ENCODE results near the gene IFT80. TPM values are rescaled to one million over a fixed set of nuclear protein-coding genes. Genes with fewer than 3 reads are reported as not detected.

IFT80 gene
- total and polyA plus RNA-seq, 9 of the 15 experiments (the other 6 are each of a cell fraction or from before 2014, with no cell fraction given), result 6.7 to 21.1 (median 16.4) TPM

DNA sequence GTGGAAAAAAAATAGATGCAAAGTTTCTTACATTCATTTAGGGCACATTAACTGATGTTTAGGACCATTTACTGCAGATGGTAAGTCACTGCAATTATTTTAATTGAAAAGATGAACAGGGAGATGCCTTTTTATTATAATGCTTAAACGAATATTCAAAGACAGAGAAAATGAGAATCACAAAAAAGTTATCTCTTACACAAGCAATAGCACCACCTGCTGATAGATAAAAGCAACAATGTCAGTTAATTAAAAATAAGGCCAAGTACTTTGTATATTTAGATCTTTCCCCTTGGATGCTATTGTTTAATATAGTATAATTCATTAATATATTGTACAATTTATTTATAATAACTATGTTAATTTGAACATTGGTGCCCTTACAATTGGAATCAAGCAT is 55.9 kb downstream of the IFT80 start (continued):
- TF ChIP-seq CREB1 (IDR thresholded peaks at IDR 0.05) (no peak), CREB1 (CRISPR knock-in tag; IDR thresholded peaks at IDR 0.05) (no peak), KHSRP (IDR thresholded peaks at IDR 0.05) (no peak), POLR3G (IDR thresholded peaks at IDR 0.05; ENCODE audit: extremely low read depth, insufficient read length, insufficient replicate concordance) (no peak), RAD51 (IDR thresholded peaks at IDR 0.05; ENCODE audit: borderline replicate concordance, low read depth) (no peak), BMI1 (IDR thresholded peaks at IDR 0.05; ENCODE audit: low read length) (no peak), RAD21 (CRISPR knock-in tag; conservative IDR thresholded peaks at IDR 0.05 in 1 of 2, IDR thresholded peaks at IDR 0.05 in 1 of 2) (peak; percentile 82 to 85), NR3C1 (CRISPR knock-in tag; IDR thresholded peaks at IDR 0.05) (no peak), SMARCB1 (IDR thresholded peaks at IDR 0.05; ENCODE audit: insufficient read length, low read depth) (no peak), MAFG (tag; conservative IDR thresholded peaks at IDR 0.05) (no peak), WHSC1 (IDR thresholded peaks at IDR 0.05; ENCODE audit: low read length) (no peak), MCM2 (IDR thresholded peaks at IDR 0.05; ENCODE audit: low read depth) (no peak)
- TF ChIP-seq, protein P1, sequence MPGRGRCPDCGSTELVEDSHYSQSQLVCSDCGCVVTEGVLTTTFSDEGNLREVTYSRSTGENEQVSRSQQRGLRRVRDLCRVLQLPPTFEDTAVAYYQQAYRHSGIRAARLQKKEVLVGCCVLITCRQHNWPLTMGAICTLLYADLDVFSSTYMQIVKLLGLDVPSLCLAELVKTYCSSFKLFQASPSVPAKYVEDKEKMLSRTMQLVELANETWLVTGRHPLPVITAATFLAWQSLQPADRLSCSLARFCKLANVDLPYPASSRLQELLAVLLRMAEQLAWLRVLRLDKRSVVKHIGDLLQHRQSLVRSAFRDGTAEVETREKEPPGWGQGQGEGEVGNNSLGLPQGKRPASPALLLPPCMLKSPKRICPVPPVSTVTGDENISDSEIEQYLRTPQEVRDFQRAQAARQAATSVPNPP (IDR thresholded peaks at IDR 0.05; ENCODE audit: borderline replicate concordance, insufficient read depth, insufficient read length), result no peak
- TF ChIP-seq, protein P2, sequence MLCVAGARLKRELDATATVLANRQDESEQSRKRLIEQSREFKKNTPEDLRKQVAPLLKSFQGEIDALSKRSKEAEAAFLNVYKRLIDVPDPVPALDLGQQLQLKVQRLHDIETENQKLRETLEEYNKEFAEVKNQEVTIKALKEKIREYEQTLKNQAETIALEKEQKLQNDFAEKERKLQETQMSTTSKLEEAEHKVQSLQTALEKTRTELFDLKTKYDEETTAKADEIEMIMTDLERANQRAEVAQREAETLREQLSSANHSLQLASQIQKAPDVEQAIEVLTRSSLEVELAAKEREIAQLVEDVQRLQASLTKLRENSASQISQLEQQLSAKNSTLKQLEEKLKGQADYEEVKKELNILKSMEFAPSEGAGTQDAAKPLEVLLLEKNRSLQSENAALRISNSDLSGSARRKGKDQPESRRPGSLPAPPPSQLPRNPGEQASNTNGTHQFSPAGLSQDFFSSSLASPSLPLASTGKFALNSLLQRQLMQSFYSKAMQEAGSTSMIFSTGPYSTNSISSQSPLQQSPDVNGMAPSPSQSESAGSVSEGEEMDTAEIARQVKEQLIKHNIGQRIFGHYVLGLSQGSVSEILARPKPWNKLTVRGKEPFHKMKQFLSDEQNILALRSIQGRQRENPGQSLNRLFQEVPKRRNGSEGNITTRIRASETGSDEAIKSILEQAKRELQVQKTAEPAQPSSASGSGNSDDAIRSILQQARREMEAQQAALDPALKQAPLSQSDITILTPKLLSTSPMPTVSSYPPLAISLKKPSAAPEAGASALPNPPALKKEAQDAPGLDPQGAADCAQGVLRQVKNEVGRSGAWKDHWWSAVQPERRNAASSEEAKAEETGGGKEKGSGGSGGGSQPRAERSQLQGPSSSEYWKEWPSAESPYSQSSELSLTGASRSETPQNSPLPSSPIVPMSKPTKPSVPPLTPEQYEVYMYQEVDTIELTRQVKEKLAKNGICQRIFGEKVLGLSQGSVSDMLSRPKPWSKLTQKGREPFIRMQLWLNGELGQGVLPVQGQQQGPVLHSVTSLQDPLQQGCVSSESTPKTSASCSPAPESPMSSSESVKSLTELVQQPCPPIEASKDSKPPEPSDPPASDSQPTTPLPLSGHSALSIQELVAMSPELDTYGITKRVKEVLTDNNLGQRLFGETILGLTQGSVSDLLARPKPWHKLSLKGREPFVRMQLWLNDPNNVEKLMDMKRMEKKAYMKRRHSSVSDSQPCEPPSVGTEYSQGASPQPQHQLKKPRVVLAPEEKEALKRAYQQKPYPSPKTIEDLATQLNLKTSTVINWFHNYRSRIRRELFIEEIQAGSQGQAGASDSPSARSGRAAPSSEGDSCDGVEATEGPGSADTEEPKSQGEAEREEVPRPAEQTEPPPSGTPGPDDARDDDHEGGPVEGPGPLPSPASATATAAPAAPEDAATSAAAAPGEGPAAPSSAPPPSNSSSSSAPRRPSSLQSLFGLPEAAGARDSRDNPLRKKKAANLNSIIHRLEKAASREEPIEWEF (CRISPR knock-in tag; IDR thresholded peaks at IDR 0.05), result no peak
- TF ChIP-seq, protein P3, sequence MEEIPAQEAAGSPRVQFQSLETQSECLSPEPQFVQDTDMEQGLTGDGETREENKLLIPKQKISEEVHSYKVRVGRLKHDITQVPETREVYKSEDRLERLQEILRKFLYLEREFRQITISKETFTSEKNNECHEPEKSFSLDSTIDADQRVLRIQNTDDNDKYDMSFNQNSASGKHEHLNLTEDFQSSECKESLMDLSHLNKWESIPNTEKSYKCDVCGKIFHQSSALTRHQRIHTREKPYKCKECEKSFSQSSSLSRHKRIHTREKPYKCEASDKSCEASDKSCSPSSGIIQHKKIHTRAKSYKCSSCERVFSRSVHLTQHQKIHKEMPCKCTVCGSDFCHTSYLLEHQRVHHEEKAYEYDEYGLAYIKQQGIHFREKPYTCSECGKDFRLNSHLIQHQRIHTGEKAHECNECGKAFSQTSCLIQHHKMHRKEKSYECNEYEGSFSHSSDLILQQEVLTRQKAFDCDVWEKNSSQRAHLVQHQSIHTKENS (CRISPR knock-in tag; IDR thresholded peaks at IDR 0.05), result no peak
- TF ChIP-seq, protein P4, sequence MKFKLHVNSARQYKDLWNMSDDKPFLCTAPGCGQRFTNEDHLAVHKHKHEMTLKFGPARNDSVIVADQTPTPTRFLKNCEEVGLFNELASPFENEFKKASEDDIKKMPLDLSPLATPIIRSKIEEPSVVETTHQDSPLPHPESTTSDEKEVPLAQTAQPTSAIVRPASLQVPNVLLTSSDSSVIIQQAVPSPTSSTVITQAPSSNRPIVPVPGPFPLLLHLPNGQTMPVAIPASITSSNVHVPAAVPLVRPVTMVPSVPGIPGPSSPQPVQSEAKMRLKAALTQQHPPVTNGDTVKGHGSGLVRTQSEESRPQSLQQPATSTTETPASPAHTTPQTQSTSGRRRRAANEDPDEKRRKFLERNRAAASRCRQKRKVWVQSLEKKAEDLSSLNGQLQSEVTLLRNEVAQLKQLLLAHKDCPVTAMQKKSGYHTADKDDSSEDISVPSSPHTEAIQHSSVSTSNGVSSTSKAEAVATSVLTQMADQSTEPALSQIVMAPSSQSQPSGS (CRISPR knock-in tag; IDR thresholded peaks at IDR 0.05), result no peak
- TF ChIP-seq, protein P5, sequence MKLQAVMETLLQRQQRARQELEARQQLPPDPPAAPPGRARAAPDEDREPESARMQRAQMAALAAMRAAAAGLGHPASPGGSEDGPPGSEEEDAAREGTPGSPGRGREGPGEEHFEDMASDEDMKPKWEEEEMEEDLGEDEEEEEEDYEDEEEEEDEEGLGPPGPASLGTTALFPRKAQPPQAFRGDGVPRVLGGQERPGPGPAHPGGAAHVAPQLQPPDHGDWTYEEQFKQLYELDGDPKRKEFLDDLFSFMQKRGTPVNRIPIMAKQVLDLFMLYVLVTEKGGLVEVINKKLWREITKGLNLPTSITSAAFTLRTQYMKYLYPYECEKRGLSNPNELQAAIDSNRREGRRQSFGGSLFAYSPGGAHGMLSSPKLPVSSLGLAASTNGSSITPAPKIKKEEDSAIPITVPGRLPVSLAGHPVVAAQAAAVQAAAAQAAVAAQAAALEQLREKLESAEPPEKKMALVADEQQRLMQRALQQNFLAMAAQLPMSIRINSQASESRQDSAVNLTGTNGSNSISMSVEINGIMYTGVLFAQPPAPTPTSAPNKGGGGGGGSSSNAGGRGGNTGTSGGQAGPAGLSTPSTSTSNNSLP (IDR thresholded peaks at IDR 0.05; ENCODE audit: borderline replicate concordance, low read depth, low read length), result peak; percentile 90

Data from K562 (cell line).